PC-9 (cell line): Measurements from ENCODE around the gene SLC4A11. TPM values are rescaled to one million over a fixed set of nuclear protein-coding genes. Genes with fewer than 3 reads are reported as not detected.
A peak's percentile ranks its signal among the peaks of the same experiment; 100 is the strongest.

ENCODE experiments used
- BruUV-seq: library from RNA; stranded (reverse); fragments of 400-500 nt; replicated peaks from 2 replicates; lab custom pipeline; 2021; lab: Mats Ljungman, UMichigan
- CTCF ChIA-PET: fragments of 300-600 bp; sonication (Branson Sonifier 250); formaldehyde crosslinking; loops from one replicate; lab custom pipeline; 2022; ENCODE audit warnings: antibody characterized with exemption; lab: Charles Lee
- POLR2A ChIA-PET: fragments of 300-600 bp; sonication (Branson Sonifier 250); formaldehyde crosslinking; loops from one replicate; lab custom pipeline; 2022; ENCODE audit warnings: antibody characterized with exemption; ENCODE audit not compliant: unreplicated experiment; lab: Charles Lee
- DNase-seq, 2 experiments: peaks; one replicate each; pipeline versions ENCODE4 v3.0.0 to v3.0.0-alpha.2; 2015 to 2022; ENCODE audit warnings: mixed read lengths in 1 of 2
- H2AFZ ChIP-seq: fragments of 200-600 bp; sonication (generic); 2 replicates; pipeline ENCODE4 v1.8.1; 2017; ENCODE audit warnings: antibody characterized with exemption
- H3F3A ChIP-seq: fragments of 200-600 bp; sonication (generic); 2 replicates; pipeline ENCODE4 v1.8.1; 2017; ENCODE audit warnings: antibody characterized with exemption, mild to moderate bottlenecking, low read depth; ENCODE audit not compliant: insufficient read depth
- H3K27ac ChIP-seq: fragments of 200-600 bp; sonication (generic); 2 replicates; pipeline ENCODE4 v1.6.1; 2016; ENCODE audit warnings: mixed run types
- H3K27me3 ChIP-seq: fragments of 200-600 bp; sonication (generic); 2 replicates; pipeline ENCODE4 v1.6.1; 2016; ENCODE audit warnings: low read depth, mixed run types; ENCODE audit not compliant: insufficient read depth
- H3K36me3 ChIP-seq: fragments of 200-600 bp; sonication (generic); 2 replicates; pipeline ENCODE4 v1.6.1; 2016; ENCODE audit warnings: low read depth, mixed run types
- H3K4me1 ChIP-seq: fragments of 200-600 bp; sonication (generic); replicated peaks from 2 replicates; pipeline ENCODE4 v1.6.1; 2016; ENCODE audit warnings: mixed run types; ENCODE audit not compliant: insufficient read depth
- H3K4me2 ChIP-seq: fragments of 200-600 bp; sonication (generic); 2 replicates; pipeline ENCODE4 v1.6.1; 2017; ENCODE audit warnings: mixed run types
- H3K4me3 ChIP-seq: fragments of 200-600 bp; sonication (generic); 2 replicates; pipeline ENCODE4 v1.6.1; 2016; ENCODE audit warnings: mixed run types
- H3K79me2 ChIP-seq: fragments of 200-600 bp; sonication (generic); 2 replicates; pipeline ENCODE4 v1.6.1; 2017; ENCODE audit warnings: low read depth, mixed run types
- H3K9me2 ChIP-seq: fragments of 200-600 bp; sonication (generic); 2 replicates; pipeline ENCODE4 v1.8.1; 2017; ENCODE audit warnings: mild to moderate bottlenecking; ENCODE audit not compliant: insufficient read depth
- H3K9me3 ChIP-seq: fragments of 200-600 bp; sonication (generic); 2 replicates; pipeline ENCODE4 v1.8.1; 2016; ENCODE audit warnings: low read depth; ENCODE audit not compliant: insufficient read depth
- H4K20me1 ChIP-seq: fragments of 200-600 bp; sonication (generic); 2 replicates; pipeline ENCODE4 v1.8.1; 2017; ENCODE audit not compliant: insufficient read depth
- EZH2 ChIP-seq: fragments of 200-600 bp; sonication (generic); IDR thresholded peaks from 2 replicates; pipeline ENCODE4 v1.8.0; 2017; ENCODE audit warnings: antibody characterized with exemption, low read depth
- intact Hi-C: fragments of 100-400 bp; cut with micrococcal nuclease; formaldehyde crosslinking; loops from one replicate; pipeline ENCODE4 v1.10.0; 2022; ENCODE audit not compliant: unreplicated experiment
- total RNA-seq: library from RNA; stranded (reverse); gene quantifications from 2 replicates; pipeline ENCODE4 v1.2.3, GENCODE V29; 2021
- TF ChIP-seq, protein P1 (sequence below): fragments of 200-600 bp; sonication (generic); conservative IDR thresholded peaks from 2 replicates; pipeline ENCODE4 v1.6.1; 2017; ENCODE audit warnings: mixed run types, antibody characterized with exemption, mild to moderate bottlenecking, moderate library complexity

Gene SLC4A11
- total RNA-seq, 1 experiment from 2014 or later, result 46.1 TPM

DNA sequence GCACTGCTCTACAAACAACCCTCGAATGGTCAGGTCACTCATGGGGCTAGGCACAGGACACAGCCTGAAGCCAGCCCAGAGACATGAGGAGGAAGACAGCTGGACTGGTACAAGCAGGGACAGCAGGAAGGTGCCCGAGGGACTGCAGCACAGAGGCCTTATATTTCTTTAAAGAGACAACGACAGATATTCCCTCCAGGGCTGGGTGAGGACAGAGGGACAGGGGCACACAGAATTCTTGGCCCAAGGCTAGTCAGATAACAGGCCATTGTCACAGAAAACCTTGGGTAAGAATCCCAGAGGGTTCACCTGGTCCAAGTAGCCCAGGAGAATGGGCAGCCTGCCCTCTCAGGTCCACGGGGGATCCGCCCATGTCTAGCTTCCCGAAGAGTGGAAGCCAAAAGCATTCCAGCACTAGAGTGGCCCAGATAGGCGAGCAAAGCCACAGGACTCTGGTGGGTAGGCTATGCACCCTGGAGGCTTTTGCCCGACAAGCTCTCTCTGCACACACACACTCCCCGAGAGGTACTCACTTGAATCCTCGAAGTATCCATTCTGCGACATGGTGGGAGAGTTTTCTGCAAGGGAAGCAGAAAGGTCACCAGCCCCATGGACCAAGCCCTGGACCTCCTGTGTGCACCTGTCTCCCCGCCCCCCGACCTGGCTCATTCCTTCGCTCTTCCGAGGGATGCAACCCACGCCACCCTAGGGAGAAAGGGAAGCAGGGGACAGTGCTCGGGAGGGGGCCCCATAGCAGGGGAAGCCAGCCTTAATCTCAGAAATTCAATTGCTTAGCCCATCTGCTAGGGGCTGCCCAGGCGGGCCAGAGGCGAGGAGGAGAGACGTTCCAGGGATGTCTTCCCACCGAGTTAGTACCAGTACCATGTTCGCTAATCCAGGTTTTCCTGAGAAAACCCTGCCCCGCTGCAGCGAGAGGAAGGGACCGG, 1.7 kb downstream of the SLC4A11 start:
- H3K27me3 ChIP-seq, result no peaks in the 10 kb centered on the region
- no peak overlapping the region for H3K27ac ChIP-seq
- TF ChIP-seq EZH2, result no peak
- TF ChIP-seq, protein P1, sequence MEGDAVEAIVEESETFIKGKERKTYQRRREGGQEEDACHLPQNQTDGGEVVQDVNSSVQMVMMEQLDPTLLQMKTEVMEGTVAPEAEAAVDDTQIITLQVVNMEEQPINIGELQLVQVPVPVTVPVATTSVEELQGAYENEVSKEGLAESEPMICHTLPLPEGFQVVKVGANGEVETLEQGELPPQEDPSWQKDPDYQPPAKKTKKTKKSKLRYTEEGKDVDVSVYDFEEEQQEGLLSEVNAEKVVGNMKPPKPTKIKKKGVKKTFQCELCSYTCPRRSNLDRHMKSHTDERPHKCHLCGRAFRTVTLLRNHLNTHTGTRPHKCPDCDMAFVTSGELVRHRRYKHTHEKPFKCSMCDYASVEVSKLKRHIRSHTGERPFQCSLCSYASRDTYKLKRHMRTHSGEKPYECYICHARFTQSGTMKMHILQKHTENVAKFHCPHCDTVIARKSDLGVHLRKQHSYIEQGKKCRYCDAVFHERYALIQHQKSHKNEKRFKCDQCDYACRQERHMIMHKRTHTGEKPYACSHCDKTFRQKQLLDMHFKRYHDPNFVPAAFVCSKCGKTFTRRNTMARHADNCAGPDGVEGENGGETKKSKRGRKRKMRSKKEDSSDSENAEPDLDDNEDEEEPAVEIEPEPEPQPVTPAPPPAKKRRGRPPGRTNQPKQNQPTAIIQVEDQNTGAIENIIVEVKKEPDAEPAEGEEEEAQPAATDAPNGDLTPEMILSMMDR, result no peak
- H2AFZ ChIP-seq, result no peak overlapping the region
- no peaks in the 10 kb centered on the region for H4K20me1 ChIP-seq
- H3K9me2 ChIP-seq, result no peaks in the 10 kb centered on the region
- ChIA-PET POLR2A (no interaction called here), CTCF (interaction anchor here (0.6 kb wide), 1 partner anchor 34 kb away, joined by 3 read pairs; no protein-coding TSS in a partner anchor)
- no peak overlapping the region; the same call in 1 of the 2 replicates for H3K4me2 ChIP-seq
- DNase-seq, result peak in 1 of 2 experiments; percentile 41
- no TSS peak for BruUV-seq
- H3F3A ChIP-seq, result peaks cover 21% of the 10 kb centered on the region; the same call in 1 of the 2 replicates
- H3K9me3 ChIP-seq, result no peaks in the 10 kb centered on the region
- intact Hi-C loops, result no loop called here
- no peak overlapping the region; the same call in 1 of the 2 replicates for H3K4me3 ChIP-seq
- H3K36me3 ChIP-seq, result no peaks in the 10 kb centered on the region
- no peaks in the 10 kb centered on the region for H3K79me2 ChIP-seq
- H3K4me1 ChIP-seq, result peaks cover 32% of the 10 kb centered on the region

DNA sequence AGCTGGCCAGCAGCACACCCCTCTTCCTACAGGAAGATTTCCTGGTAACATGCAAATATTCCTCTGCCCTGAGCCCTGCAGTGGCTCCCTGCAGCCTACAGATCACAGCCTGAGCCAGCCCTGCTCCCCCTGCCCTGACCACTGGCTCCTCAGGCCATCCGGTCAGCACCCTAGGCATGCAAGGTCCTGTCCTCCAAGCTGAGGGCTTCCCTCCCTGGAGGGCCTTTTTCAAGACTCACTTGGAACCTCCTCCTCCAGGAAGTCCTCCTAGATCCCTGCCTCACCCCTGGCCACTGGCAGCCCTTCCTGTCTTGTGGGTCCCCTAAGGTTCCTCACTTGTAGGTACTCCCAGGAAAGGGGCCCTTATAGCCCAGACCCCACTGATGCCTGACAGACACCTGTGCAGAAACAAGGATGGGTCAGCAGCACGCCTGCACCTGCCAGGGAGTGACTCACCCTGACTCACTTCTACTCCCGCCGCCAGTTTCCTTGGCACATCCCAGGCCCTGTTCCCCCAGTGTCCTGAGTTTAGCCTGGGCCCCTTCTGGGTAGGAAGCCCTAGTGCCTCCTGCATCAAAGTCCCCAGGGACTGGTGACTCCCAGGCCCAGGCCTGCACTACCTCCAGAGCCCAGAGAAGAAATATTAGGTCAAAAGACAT, 3.2 kb downstream of the SLC4A11 start:
- no peaks in the 10 kb centered on the region for H3K9me3 ChIP-seq
- no peaks in the 10 kb centered on the region for H3K27me3 ChIP-seq
- no peaks in the 10 kb centered on the region for H3K9me2 ChIP-seq
- ChIA-PET POLR2A (no interaction called here), CTCF (interaction anchor here (0.6 kb wide), 1 partner anchor 168 kb away, joined by 6 read pairs; no protein-coding TSS in a partner anchor)
- no peaks in the 10 kb centered on the region for H3K79me2 ChIP-seq
- H3F3A ChIP-seq, result peaks cover 17% of the 10 kb centered on the region; the same call in 1 of the 2 replicates
- H3K4me3 ChIP-seq, result no peak overlapping the region
- intact Hi-C loops, result loop anchor here (1.0 kb wide), 2 partner anchors 13 to 17 kb away; no protein-coding TSS in a partner anchor
- H4K20me1 ChIP-seq, result no peaks in the 10 kb centered on the region
- TF ChIP-seq, protein P1, result no peak
- TF ChIP-seq EZH2, result no peak
- no peaks in the 10 kb centered on the region for H3K36me3 ChIP-seq
- H3K4me2 ChIP-seq, result peak overlapping the region; percentile 4; the same call in 1 of the 2 replicates
- DNase-seq, result peak; percentile 78 to 81
- no TSS peak for BruUV-seq
- H3K27ac ChIP-seq, result no peak overlapping the region
- H3K4me1 ChIP-seq, result peaks cover 23% of the 10 kb centered on the region
- no peak overlapping the region for H2AFZ ChIP-seq

DNA sequence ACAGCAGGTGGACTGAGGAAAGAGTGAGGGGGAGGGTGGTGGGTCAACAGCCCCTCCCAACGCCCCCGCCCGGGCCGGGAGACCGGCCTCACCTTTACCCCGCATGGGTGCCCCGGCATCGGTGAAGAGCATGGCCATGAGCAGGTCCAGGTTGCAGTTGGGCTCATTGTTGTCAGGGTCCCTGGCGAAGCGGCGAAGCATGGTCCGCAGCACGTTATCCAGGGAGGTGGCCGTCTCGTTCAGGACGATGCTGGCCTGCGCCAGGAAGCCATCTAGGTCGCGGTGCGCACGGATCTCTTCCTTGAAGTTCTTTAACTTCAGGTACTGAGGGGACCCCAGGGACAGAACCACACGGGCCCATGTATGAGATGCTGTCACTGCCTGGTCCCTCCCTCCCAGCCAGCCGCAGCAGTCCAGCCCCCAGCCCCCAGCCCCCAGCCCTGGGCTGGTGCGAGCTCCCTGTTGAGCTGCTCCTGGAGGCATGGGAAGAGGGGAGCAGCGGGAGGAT, 4.9 kb downstream of the SLC4A11 start:
- H3K27me3 ChIP-seq, result no peaks in the 10 kb centered on the region
- H3F3A ChIP-seq, result peaks cover 17% of the 10 kb centered on the region; the same call in 1 of the 2 replicates
- no peaks in the 10 kb centered on the region for H4K20me1 ChIP-seq
- ChIA-PET CTCF (no interaction called here), POLR2A (no interaction called here)
- no peak overlapping the region for H3K4me2 ChIP-seq
- no peak overlapping the region for H3K4me3 ChIP-seq
- no peaks in the 10 kb centered on the region for H3K36me3 ChIP-seq
- no peak for DNase-seq
- no peaks in the 10 kb centered on the region for H3K9me3 ChIP-seq
- intact Hi-C loops, result no loop called here
- no peak for TF ChIP-seq EZH2
- TF ChIP-seq, protein P1, result no peak
- no peaks in the 10 kb centered on the region for H3K9me2 ChIP-seq
- H3K27ac ChIP-seq, result no peak overlapping the region
- H3K79me2 ChIP-seq, result no peaks in the 10 kb centered on the region
- no TSS peak for BruUV-seq
- H2AFZ ChIP-seq, result no peak overlapping the region
- peaks cover 23% of the 10 kb centered on the region for H3K4me1 ChIP-seq
